Measurements from ENCODE around the gene HLA-DMB. TPM values are rescaled to one million over a fixed set of nuclear protein-coding genes. Genes with fewer than 3 reads are reported as not detected.

HLA-DMB gene
- total RNA-seq, 2 donors from 2014 or later, result 6.7 to 28.8 TPM

GRCh38 chr6:32973144-32974015 lies 32.6 kb upstream of the HLA-DMB start:
- intact Hi-C loops (cut with DNase I), result no loop called here
- H3K4me1 ChIP-seq, result peaks cover 22% of the 10 kb centered on the region
- peak overlapping the region; percentile 91 for H3K4me3 ChIP-seq
- peak overlapping the region; percentile 87 for H3K27ac ChIP-seq
- no peak for TF ChIP-seq CTCF (IDR thresholded peaks at IDR 0.05)
- H3K9ac ChIP-seq (ENCODE audit: low read depth in 2 of 2, low read length in 2 of 2), result peak overlapping the region; percentile 66 to 97
- no peaks in the 10 kb centered on the region for H3K9me3 ChIP-seq
- H3K27me3 ChIP-seq, result no peaks in the 10 kb centered on the region
- H3K36me3 ChIP-seq, result peaks cover 30% of the 10 kb centered on the region
- peak; percentile 60 for DNase-seq

- no peak for TF ChIP-seq CTCF (IDR thresholded peaks at IDR 0.05)
- no peaks in the 10 kb centered on the region for H3K27me3 ChIP-seq
- peak overlapping the region; percentile 91 for H3K4me3 ChIP-seq
- no peak for DNase-seq
- peaks cover 23% of the 10 kb centered on the region for H3K36me3 ChIP-seq
- intact Hi-C loops (cut with DNase I), result no loop called here
- peaks cover 15% of the 10 kb centered on the region for H3K4me1 ChIP-seq
- peak overlapping the region; percentile 87 for H3K27ac ChIP-seq
- H3K9ac ChIP-seq (ENCODE audit: low read depth in 2 of 2, low read length in 2 of 2), result peak overlapping the region; percentile 66 to 97
- H3K9me3 ChIP-seq, result no peaks in the 10 kb centered on the region
Observed at GRCh38 chr6:32972353-32973143, 31.7 kb upstream of the HLA-DMB start.

- no peak for TF ChIP-seq CTCF (IDR thresholded peaks at IDR 0.05)
- Histone ChIP-seq H3K4me3 (peak overlapping the region; percentile 91), H3K36me3 (peaks cover 16% of the 10 kb centered on the region), H3K27me3 (no peaks in the 10 kb centered on the region), H3K9ac (ENCODE audit: low read depth in 2 of 2, low read length in 2 of 2) (peak overlapping the region; percentile 87 to 97), H3K9me3 (no peaks in the 10 kb centered on the region), H3K4me1 (peaks cover 12% of the 10 kb centered on the region), H3K27ac (peak overlapping the region; percentile 96)
- peak; percentile 100 for DNase-seq
- intact Hi-C loops (cut with DNase I), result no loop called here
Observed at GRCh38 chr6:32971581-32972352, 30.9 kb upstream of the HLA-DMB start.

- no peak for DNase-seq
- Histone ChIP-seq H3K9ac (ENCODE audit: low read depth in 2 of 2, low read length in 2 of 2) (peak overlapping the region; percentile 87 to 97), H3K4me1 (peaks cover 9% of the 10 kb centered on the region), H3K27ac (peak overlapping the region; percentile 96), H3K4me3 (peak overlapping the region; percentile 91), H3K36me3 (peaks cover 10% of the 10 kb centered on the region), H3K27me3 (no peaks in the 10 kb centered on the region), H3K9me3 (no peaks in the 10 kb centered on the region)
- no peak for TF ChIP-seq CTCF (IDR thresholded peaks at IDR 0.05)
- intact Hi-C loops (cut with DNase I), result no loop called here
Observed at GRCh38 chr6:32971242-32971580, 30.4 kb upstream of the HLA-DMB start.

Data from colonic mucosa (tissue), 4 donors.